Neural progenitor cell (in vitro differentiated cells): ENCODE results near the gene LTBP1.

Experiments used
- EZH2 ChIP-seq: fragments of 200-600 bp; sonication (generic); IDR thresholded peaks from 2 replicates; pipeline ENCODE4 v1.6.1; 2017; ENCODE audit warnings: antibody characterized with exemption, mild to moderate bottlenecking, moderate library complexity
- TF ChIP-seq, protein P1 (sequence below): fragments of 200-600 bp; sonication (generic); IDR thresholded peaks from 2 replicates; pipeline ENCODE4 v1.5.1; 2017; ENCODE audit warnings: antibody characterized with exemption, mild to moderate bottlenecking

- TF ChIP-seq, protein P1, sequence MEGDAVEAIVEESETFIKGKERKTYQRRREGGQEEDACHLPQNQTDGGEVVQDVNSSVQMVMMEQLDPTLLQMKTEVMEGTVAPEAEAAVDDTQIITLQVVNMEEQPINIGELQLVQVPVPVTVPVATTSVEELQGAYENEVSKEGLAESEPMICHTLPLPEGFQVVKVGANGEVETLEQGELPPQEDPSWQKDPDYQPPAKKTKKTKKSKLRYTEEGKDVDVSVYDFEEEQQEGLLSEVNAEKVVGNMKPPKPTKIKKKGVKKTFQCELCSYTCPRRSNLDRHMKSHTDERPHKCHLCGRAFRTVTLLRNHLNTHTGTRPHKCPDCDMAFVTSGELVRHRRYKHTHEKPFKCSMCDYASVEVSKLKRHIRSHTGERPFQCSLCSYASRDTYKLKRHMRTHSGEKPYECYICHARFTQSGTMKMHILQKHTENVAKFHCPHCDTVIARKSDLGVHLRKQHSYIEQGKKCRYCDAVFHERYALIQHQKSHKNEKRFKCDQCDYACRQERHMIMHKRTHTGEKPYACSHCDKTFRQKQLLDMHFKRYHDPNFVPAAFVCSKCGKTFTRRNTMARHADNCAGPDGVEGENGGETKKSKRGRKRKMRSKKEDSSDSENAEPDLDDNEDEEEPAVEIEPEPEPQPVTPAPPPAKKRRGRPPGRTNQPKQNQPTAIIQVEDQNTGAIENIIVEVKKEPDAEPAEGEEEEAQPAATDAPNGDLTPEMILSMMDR: no peak
- no peak for TF ChIP-seq EZH2
Observed at GRCh38 chr2:33111002-33111446, 164.3 kb downstream of the LTBP1 start.
